ENCODE data around the gene LPCAT3.

DNA sequence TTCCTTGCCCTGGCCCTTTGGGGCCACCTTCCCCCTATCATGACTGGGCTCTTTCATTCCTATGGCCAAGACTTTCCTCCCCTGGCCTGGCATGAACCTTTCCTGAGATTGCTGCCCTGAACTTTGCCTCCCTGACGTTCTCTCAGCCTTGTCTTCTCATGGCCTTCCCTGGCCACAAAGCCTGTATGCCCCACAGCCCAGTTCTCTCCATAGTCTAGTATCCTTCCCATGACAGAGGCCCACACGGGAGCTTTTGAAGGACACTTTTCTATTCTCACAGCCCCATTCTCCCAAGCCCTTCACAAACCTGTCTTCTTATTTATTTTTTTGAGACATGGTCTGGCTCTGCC lies 79.1 kb downstream of the LPCAT3 start:
- TF ChIP-seq, protein P1, sequence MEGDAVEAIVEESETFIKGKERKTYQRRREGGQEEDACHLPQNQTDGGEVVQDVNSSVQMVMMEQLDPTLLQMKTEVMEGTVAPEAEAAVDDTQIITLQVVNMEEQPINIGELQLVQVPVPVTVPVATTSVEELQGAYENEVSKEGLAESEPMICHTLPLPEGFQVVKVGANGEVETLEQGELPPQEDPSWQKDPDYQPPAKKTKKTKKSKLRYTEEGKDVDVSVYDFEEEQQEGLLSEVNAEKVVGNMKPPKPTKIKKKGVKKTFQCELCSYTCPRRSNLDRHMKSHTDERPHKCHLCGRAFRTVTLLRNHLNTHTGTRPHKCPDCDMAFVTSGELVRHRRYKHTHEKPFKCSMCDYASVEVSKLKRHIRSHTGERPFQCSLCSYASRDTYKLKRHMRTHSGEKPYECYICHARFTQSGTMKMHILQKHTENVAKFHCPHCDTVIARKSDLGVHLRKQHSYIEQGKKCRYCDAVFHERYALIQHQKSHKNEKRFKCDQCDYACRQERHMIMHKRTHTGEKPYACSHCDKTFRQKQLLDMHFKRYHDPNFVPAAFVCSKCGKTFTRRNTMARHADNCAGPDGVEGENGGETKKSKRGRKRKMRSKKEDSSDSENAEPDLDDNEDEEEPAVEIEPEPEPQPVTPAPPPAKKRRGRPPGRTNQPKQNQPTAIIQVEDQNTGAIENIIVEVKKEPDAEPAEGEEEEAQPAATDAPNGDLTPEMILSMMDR (IDR thresholded peaks at IDR 0.05), result no peak
- TF ChIP-seq POLR2A (IDR thresholded peaks at IDR 0.05; ENCODE audit: low read length) (no peak), KDM1A (IDR thresholded peaks at IDR 0.05; ENCODE audit: low read depth) (no peak), RFX5 (IDR thresholded peaks at IDR 0.05) (no peak), HOXB5 (CRISPR knock-in tag; IDR thresholded peaks at IDR 0.05) (no peak)
- TF ChIP-seq, protein P2, sequence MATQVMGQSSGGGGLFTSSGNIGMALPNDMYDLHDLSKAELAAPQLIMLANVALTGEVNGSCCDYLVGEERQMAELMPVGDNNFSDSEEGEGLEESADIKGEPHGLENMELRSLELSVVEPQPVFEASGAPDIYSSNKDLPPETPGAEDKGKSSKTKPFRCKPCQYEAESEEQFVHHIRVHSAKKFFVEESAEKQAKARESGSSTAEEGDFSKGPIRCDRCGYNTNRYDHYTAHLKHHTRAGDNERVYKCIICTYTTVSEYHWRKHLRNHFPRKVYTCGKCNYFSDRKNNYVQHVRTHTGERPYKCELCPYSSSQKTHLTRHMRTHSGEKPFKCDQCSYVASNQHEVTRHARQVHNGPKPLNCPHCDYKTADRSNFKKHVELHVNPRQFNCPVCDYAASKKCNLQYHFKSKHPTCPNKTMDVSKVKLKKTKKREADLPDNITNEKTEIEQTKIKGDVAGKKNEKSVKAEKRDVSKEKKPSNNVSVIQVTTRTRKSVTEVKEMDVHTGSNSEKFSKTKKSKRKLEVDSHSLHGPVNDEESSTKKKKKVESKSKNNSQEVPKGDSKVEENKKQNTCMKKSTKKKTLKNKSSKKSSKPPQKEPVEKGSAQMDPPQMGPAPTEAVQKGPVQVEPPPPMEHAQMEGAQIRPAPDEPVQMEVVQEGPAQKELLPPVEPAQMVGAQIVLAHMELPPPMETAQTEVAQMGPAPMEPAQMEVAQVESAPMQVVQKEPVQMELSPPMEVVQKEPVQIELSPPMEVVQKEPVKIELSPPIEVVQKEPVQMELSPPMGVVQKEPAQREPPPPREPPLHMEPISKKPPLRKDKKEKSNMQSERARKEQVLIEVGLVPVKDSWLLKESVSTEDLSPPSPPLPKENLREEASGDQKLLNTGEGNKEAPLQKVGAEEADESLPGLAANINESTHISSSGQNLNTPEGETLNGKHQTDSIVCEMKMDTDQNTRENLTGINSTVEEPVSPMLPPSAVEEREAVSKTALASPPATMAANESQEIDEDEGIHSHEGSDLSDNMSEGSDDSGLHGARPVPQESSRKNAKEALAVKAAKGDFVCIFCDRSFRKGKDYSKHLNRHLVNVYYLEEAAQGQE (IDR thresholded peaks at IDR 0.05), result no peak
